DOHH2 (cell line): ENCODE results near the gene TAF6L.

Source experiments
- CTCF ChIP-seq: fragments of 200-600 bp; sonication (generic); IDR thresholded peaks from one replicate; pipeline ENCODE4 v1.5.1; 2014; ENCODE audit warnings: antibody characterized with exemption, mild to moderate bottlenecking, low read depth, low read length; ENCODE audit not compliant: poor library complexity, severe bottlenecking
- EZH2phosphoT487 ChIP-seq: fragments of 200-600 bp; sonication (generic); IDR thresholded peaks from 2 replicates; pipeline ENCODE4 v1.6.1; 2017; ENCODE audit warnings: borderline replicate concordance, mild to moderate bottlenecking, antibody characterized with exemption, low read length, moderate library complexity, mixed read lengths

GRCh38 chr11:62799486-62799885 lies 28.3 kb downstream of the TAF6L start:
- no peak for TF ChIP-seq CTCF
- no peak for TF ChIP-seq EZH2phosphoT487
